Trophoblast cell (in vitro differentiated cells and primary cell): ENCODE data around the gene CUL7.

Source experiments
- DNase-seq, 2 donors: peaks; one replicate each; pipeline ENCODE4 v3.0.0-alpha.2; 2016
- H2AFZ ChIP-seq: 2 replicates; pipeline ENCODE4 v1.6.1; 2013; ENCODE audit warnings: low read length, moderate library complexity, mild to moderate bottlenecking; ENCODE audit not compliant: insufficient read depth, poor library complexity
- H2AK5ac ChIP-seq: 2 replicates; pipeline ENCODE4 v1.6.1; 2013; ENCODE audit warnings: mild to moderate bottlenecking, low read length
- H2BK120ac ChIP-seq: 2 replicates; pipeline ENCODE4 v1.6.1; 2013; ENCODE audit warnings: low read length, mild to moderate bottlenecking, moderate library complexity; ENCODE audit not compliant: insufficient read depth, poor library complexity
- H2BK12ac ChIP-seq: 2 replicates; pipeline ENCODE4 v1.6.1; 2013; ENCODE audit warnings: mild to moderate bottlenecking, low read length, moderate library complexity
- H2BK5ac ChIP-seq: 2 replicates; pipeline ENCODE4 v1.6.1; 2013; ENCODE audit warnings: low read length, low read depth, moderate library complexity, mild to moderate bottlenecking; ENCODE audit not compliant: poor library complexity
- H3K14ac ChIP-seq: 2 replicates; pipeline ENCODE4 v1.6.1; 2013; ENCODE audit warnings: mild to moderate bottlenecking, low read length
- H3K18ac ChIP-seq: 2 replicates; pipeline ENCODE4 v1.6.1; 2013; ENCODE audit warnings: mild to moderate bottlenecking, low read length
- H3K23ac ChIP-seq: 2 replicates; pipeline ENCODE4 v1.6.1; 2013; ENCODE audit warnings: low read length
- H3K27ac ChIP-seq: 2 replicates; pipeline ENCODE4 v1.5.1; 2013; ENCODE audit warnings: low read depth, mild to moderate bottlenecking, inconsistent platforms, low read length, moderate library complexity
- H3K27me3 ChIP-seq: 2 replicates; pipeline ENCODE4 v1.6.1; 2013; ENCODE audit warnings: inconsistent platforms, mild to moderate bottlenecking, low read length, moderate library complexity; ENCODE audit not compliant: insufficient read depth
- H3K36me3 ChIP-seq, 2 experiments: 1 replicate in 1 of 2; 2 replicates in 1 of 2; pipeline ENCODE4 v1.6.1; 2013; ENCODE audit warnings: low read length in 2 of 2, mild to moderate bottlenecking in 2 of 2, moderate library complexity in 1 of 2; ENCODE audit not compliant: insufficient read depth in 2 of 2, control insufficient read depth in 1 of 2
- H3K4ac ChIP-seq: 2 replicates; pipeline ENCODE4 v1.6.1; 2013; ENCODE audit warnings: low read depth, mild to moderate bottlenecking, low read length, moderate library complexity
- H3K4me1 ChIP-seq, 2 experiments: 1 replicate in 1 of 2; 2 replicates in 1 of 2; pipeline ENCODE4 v1.6.1; 2013; ENCODE audit warnings: low read length in 2 of 2, mild to moderate bottlenecking in 2 of 2, moderate library complexity in 1 of 2; ENCODE audit not compliant: insufficient read depth in 2 of 2, control insufficient read depth in 1 of 2
- H3K4me2 ChIP-seq: 2 replicates; pipeline ENCODE4 v1.6.1; 2013; ENCODE audit warnings: inconsistent platforms, mild to moderate bottlenecking, low read length, moderate library complexity
- H3K4me3 ChIP-seq: 2 replicates; pipeline ENCODE4 v1.5.1; 2013; ENCODE audit warnings: mild to moderate bottlenecking, low read depth, low read length, inconsistent platforms
- H3K79me1 ChIP-seq: one replicate; pipeline ENCODE4 v1.6.1; 2013; ENCODE audit warnings: low read length
- H3K79me2 ChIP-seq: 2 replicates; pipeline ENCODE4 v1.6.1; 2013; ENCODE audit warnings: low read length, mild to moderate bottlenecking; ENCODE audit not compliant: control insufficient read depth, insufficient read depth, poor library complexity
- H3K9ac ChIP-seq: 2 replicates; pipeline ENCODE4 v1.6.1; 2013; ENCODE audit warnings: mild to moderate bottlenecking, low read length
- H3K9me3 ChIP-seq: 2 replicates; pipeline ENCODE4 v1.6.1; 2013; ENCODE audit warnings: low read depth, mild to moderate bottlenecking, control low read depth, inconsistent platforms, low read length; ENCODE audit not compliant: insufficient read depth
- H4K12ac ChIP-seq: 2 replicates; pipeline ENCODE4 v1.6.1; 2013; ENCODE audit warnings: low read depth, mild to moderate bottlenecking, low read length, moderate library complexity
- H4K8ac ChIP-seq: 2 replicates; pipeline ENCODE4 v1.6.1; 2013; ENCODE audit warnings: low read depth, mild to moderate bottlenecking, low read length, moderate library complexity
- H4K91ac ChIP-seq: one replicate; pipeline ENCODE4 v1.6.1; 2013; ENCODE audit warnings: low read depth, mild to moderate bottlenecking, low read length, moderate library complexity
- WGBS: extraction: QIAGEN DNeasy Blood & Tissue Kit; methylation state at CpG from one replicate; pipeline ENCODE4 v1.1.7; 2013; ENCODE audit warnings: missing lambda C conversion rate; ENCODE audit not compliant: insufficient read length, insufficient coverage; ENCODE audit errors: extremely low coverage; 5-methylcytosine and 5-hydroxymethylcytosine counted together

The CUL7 gene

DNA sequence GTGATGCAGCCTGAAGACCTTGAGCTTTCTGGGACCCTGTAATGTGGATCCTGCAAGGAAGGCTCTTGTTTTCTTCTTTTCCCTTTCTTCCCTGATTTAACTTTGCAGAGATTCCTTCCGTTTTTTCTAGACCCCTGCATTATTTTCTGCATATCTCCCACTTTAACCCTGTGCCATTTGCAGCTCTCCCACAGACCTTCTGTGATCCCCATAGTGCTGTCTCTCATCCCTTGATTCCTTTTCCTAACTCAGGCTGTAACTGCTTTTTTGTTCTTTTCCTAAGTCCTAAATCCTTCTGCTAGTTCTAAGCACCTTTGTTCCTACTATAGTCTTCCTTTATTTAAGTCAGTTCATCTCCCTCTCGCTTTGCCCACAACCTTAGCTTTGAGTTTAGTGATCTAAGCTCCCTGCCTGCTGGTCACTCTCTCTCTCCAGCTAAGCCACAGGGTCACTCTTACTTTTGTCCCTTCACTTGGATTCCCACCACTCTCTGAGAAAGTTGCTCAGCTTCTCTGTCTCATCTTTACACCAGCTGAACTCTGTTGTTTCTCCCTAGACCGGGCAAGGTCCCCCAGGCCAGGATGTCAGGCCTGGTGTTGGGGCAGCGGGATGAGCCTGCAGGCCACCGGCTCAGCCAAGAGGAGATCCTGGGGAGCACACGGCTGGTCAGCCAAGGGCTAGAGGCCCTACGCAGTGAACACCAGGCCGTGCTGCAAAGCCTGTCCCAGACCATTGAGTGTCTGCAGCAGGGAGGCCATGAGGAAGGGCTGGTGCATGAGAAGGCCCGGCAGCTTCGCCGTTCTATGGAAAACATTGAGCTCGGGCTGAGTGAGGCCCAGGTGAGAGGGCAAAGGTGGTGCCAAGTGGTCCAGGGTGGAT lies 7.3 kb upstream of the CUL7 start:
- Histone ChIP-seq H2BK5ac (no peak overlapping the region), H3K27me3 (no peaks in the 10 kb centered on the region), H3K79me1 (peaks cover 14% of the 10 kb centered on the region), H2AK5ac (peak overlapping the region; percentile 49), H3K79me2 (peaks cover 4% of the 10 kb centered on the region), H2BK120ac (peak overlapping the region; percentile 65), H3K4me1 (peaks cover 10 to 11% of the 10 kb centered on the region in 2 experiments), H3K9ac (peak overlapping the region; percentile 8), H3K18ac (peak overlapping the region; percentile 70), H3K9me3 (no peaks in the 10 kb centered on the region), H3K36me3 (peaks cover 10 to 23% of the 10 kb centered on the region in 2 experiments), H3K23ac (no peak overlapping the region), H2AFZ (peak overlapping the region; percentile 31), H3K4ac (peak overlapping the region; percentile 29), H4K91ac (peak overlapping the region; percentile 83), H4K8ac (no peak overlapping the region), H4K12ac (no peak overlapping the region), H3K14ac (peak overlapping the region; percentile 8), H3K27ac (no peak overlapping the region), H3K4me2 (peak overlapping the region; percentile 85), H2BK12ac (peak overlapping the region; percentile 16), H3K4me3 (no peak overlapping the region)
- DNase-seq: no peak
- no CpG with 5 or more reads among the region's 12 CpGs for WGBS

DNA sequence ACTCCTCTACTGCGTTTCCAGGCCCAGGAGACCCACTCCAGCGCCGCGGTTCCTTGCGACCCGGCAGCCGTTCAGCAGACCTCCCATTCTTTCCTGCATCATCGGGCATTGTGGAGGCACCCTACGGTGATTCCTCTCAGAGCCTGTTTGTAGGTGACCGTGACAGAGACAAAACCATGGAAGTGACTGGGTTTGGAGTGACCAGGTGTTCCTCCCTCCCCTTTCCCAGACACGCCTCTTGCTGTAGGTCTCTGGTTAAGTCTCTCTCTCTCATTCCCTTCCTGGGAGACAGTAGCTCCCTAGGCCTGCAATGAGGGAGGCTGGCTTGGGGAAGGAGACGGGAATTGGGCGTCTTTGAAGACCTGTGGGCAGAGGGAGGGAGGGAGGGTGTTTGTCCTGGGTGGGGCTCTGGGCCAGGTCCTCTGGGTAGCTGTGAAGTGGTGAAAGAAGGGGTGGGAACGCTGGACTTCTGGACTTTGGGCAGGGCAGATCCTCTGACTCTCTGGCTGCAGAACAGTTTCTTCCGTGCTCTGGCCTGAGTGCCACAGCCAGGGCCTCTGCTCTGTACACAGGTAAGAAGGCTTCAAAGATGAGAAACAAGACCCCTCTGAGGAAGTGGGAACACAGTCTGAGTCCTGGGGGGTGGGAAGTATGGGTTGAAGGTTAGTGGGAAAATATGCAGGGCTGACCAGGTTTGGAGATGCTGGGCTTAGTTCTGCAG lies 6.5 kb upstream of the CUL7 start:
- H4K91ac ChIP-seq: peak overlapping the region; percentile 83
- H3K79me2 ChIP-seq: peaks cover 4% of the 10 kb centered on the region
- no peak overlapping the region for H3K23ac ChIP-seq
- H2BK12ac ChIP-seq: peak overlapping the region; percentile 16
- peaks cover 7 to 18% of the 10 kb centered on the region in 2 experiments for H3K36me3 ChIP-seq
- peaks cover 14% of the 10 kb centered on the region for H3K79me1 ChIP-seq
- peak overlapping the region; percentile 70 for H2AFZ ChIP-seq
- no peaks in the 10 kb centered on the region for H3K9me3 ChIP-seq
- peak overlapping the region; percentile 56 for H4K12ac ChIP-seq
- peak; percentile 41 to 60 for DNase-seq
- H3K4ac ChIP-seq: peak overlapping the region; percentile 30
- H3K27ac ChIP-seq: peak overlapping the region; percentile 90
- H3K4me1 ChIP-seq: peaks cover 11 to 18% of the 10 kb centered on the region in 2 experiments
- H2BK5ac ChIP-seq: peak overlapping the region; percentile 49
- H3K14ac ChIP-seq: peak overlapping the region; percentile 85
- H3K4me3 ChIP-seq: peak overlapping the region; percentile 77
- no CpG with 5 or more reads among the region's 15 CpGs for WGBS
- peak overlapping the region; percentile 60 for H3K9ac ChIP-seq
- H3K18ac ChIP-seq: peak overlapping the region; percentile 50
- H3K4me2 ChIP-seq: peak overlapping the region; percentile 85
- peak overlapping the region; percentile 65 for H2BK120ac ChIP-seq
- H3K27me3 ChIP-seq: no peaks in the 10 kb centered on the region
- peak overlapping the region; percentile 49 for H2AK5ac ChIP-seq
- peak overlapping the region; percentile 80 for H4K8ac ChIP-seq

DNA sequence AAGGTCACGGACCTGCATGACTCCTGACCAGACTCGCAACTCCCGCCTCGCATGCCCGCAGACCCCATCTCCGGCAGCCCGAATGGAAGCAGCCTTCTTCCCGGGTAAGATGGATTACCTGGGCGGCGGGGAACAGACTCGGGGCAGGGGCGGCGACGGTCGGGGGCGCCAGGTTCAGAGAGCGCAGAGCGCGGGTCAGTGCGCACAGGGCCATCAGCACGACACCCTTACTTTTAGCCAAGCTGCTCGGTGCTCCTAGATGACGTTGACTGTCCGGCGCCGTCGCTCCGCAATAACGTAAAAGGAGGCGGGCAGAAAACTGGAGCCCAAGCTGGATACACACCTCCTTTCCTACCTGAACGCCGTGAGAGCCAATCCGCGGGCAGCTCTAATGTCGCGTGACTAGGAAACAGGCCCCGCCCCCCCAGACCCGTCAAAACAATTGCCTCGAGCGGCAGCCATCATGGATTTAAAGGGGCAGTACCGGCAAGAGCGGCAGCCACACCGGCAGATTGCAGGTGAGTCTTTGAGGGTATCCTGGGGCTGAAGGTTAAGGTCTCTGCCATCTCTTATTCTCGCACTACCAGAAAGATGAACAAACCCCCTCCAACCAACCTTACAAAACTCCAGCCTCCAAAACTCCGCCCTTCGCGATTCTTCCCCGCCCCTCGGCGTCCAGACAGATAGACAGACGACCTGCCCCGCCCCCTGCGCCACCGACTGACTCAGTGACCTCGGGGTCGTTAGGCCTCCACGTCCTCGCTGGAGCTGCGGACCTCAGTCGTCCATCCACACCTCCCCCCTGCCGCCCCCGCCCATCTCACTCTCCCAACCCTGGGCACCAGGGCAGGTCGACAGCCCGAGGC lies 5.8 kb upstream of the CUL7 start, which contains the start of the genes KLC4 and MRPL2:
Gene KLC4 (plus strand): TSS at position 464 of the 866 bp plus-strand sequence. CDS start 1,705 bp downstream, outside the sequence.
Gene MRPL2 (minus strand): TSS at position 267 of the 866 bp plus-strand sequence. CDS start 53 bp downstream, at position 214.
- peak within 1 kb of the TSS; percentile 70 for H3K18ac ChIP-seq
- H3K79me2 ChIP-seq: peaks cover 4% of the 10 kb centered on the region
- H2AFZ ChIP-seq: peak within 1 kb of the TSS; percentile 70
- H2AK5ac ChIP-seq: peak within 1 kb of the TSS; percentile 85
- no peak within 1 kb of the TSS for H3K23ac ChIP-seq
- H3K9me3 ChIP-seq: no peaks in the 10 kb centered on the region
- peak within 1 kb of the TSS; percentile 16 for H2BK12ac ChIP-seq
- peak; percentile 99 for DNase-seq
- no peaks in the 10 kb centered on the region for H3K27me3 ChIP-seq
- H3K79me1 ChIP-seq: peaks cover 14% of the 10 kb centered on the region
- H3K4me2 ChIP-seq: peak within 1 kb of the TSS; percentile 91
- H3K4ac ChIP-seq: peak within 1 kb of the TSS; percentile 96
- peak within 1 kb of the TSS; percentile 88 for H3K14ac ChIP-seq
- peak within 1 kb of the TSS; percentile 97 for H2BK5ac ChIP-seq
- peak within 1 kb of the TSS; percentile 85 for H4K91ac ChIP-seq
- H2BK120ac ChIP-seq: peak within 1 kb of the TSS; percentile 65
- peak within 1 kb of the TSS; percentile 67 for H4K12ac ChIP-seq
- peak within 1 kb of the TSS; percentile 90 for H4K8ac ChIP-seq
- peaks cover 7 to 14% of the 10 kb centered on the region in 2 experiments for H3K36me3 ChIP-seq
- no CpG with 5 or more reads among the region's 64 CpGs for WGBS
- H3K4me1 ChIP-seq: peaks cover 15 to 23% of the 10 kb centered on the region in 2 experiments
- peak within 1 kb of the TSS; percentile 96 for H3K4me3 ChIP-seq
- peak within 1 kb of the TSS; percentile 98 for H3K9ac ChIP-seq
- peak within 1 kb of the TSS; percentile 90 for H3K27ac ChIP-seq
